A673 (cell line): ENCODE data around the gene TAS2R9. TPM values are rescaled to one million over a fixed set of nuclear protein-coding genes. Genes with fewer than 3 reads are reported as not detected.

Experiments
- Bru-seq: library from RNA; stranded (reverse); fragments of 400-500 nt; gene quantifications from one replicate; lab custom pipeline; 2021; lab: Mats Ljungman, UMichigan
- BruChase-seq, 2 experiments: library from RNA; stranded (reverse); fragments of 400-500 nt; gene quantifications; one replicate each; lab custom pipeline; 2021; lab: Mats Ljungman, UMichigan
- BruUV-seq: library from RNA; stranded (reverse); fragments of 400-500 nt; replicated peaks from 2 replicates; lab custom pipeline; 2021; lab: Mats Ljungman, UMichigan
- CTCF ChIA-PET: fragments of 300-600 bp; sonication (Branson Sonifier 250); formaldehyde crosslinking; loops from one replicate; lab custom pipeline; 2022; ENCODE audit warnings: antibody characterized with exemption; lab: Charles Lee
- POLR2A ChIA-PET: fragments of 300-600 bp; sonication (Branson Sonifier 250); formaldehyde crosslinking; loops from one replicate; lab custom pipeline; 2022; ENCODE audit warnings: antibody characterized with exemption; ENCODE audit not compliant: low non-redundant PET; lab: Charles Lee
- DNase-seq: peaks from one replicate; pipeline ENCODE4 v3.0.0-alpha.2; 2015; ENCODE audit warnings: low spot score
- H3K27ac ChIP-seq: fragments of 200-600 bp; sonication (generic); 2 replicates; pipeline ENCODE4 v1.5.1; 2016; ENCODE audit warnings: mixed run types, low read depth, mild to moderate bottlenecking, mixed read lengths, antibody characterized with exemption, low read length; ENCODE audit not compliant: poor library complexity, severe bottlenecking
- H3K27me3 ChIP-seq: fragments of 200-600 bp; sonication (generic); replicated peaks from 2 replicates; pipeline ENCODE4 v1.6.1; 2017; ENCODE audit warnings: mixed run types, low read depth, mild to moderate bottlenecking, mixed read lengths, antibody characterized with exemption, low read length; ENCODE audit not compliant: insufficient read depth, poor library complexity
- H3K36me3 ChIP-seq: fragments of 200-600 bp; sonication (generic); 2 replicates; pipeline ENCODE4 v1.6.1; 2016; ENCODE audit warnings: mixed run types, mild to moderate bottlenecking, mixed read lengths, antibody characterized with exemption, low read length; ENCODE audit not compliant: insufficient read depth, poor library complexity, severe bottlenecking
- H3K4me1 ChIP-seq: fragments of 200-600 bp; sonication (generic); 2 replicates; pipeline ENCODE4 v1.6.1; 2017; ENCODE audit warnings: mixed run types, mild to moderate bottlenecking, mixed read lengths, antibody characterized with exemption, low read length; ENCODE audit not compliant: insufficient read depth, poor library complexity, severe bottlenecking
- H3K4me3 ChIP-seq: fragments of 200-600 bp; sonication (generic); 2 replicates; pipeline ENCODE4 v1.5.1; 2016; ENCODE audit warnings: low read depth, mixed run types, mild to moderate bottlenecking, mixed read lengths, low read length; ENCODE audit not compliant: poor library complexity, severe bottlenecking
- H3K9me3 ChIP-seq: fragments of 200-600 bp; sonication (generic); 2 replicates; pipeline ENCODE4 v1.6.1; 2016; ENCODE audit warnings: mixed run types, low read depth, mild to moderate bottlenecking, mixed read lengths, antibody characterized with exemption, low read length; ENCODE audit not compliant: poor library complexity, severe bottlenecking
- CTCF ChIP-seq: fragments of 300-800, 200-600 bp; sonication (generic); conservative IDR thresholded peaks from 2 replicates; pipeline ENCODE4 v1.5.1; 2017; ENCODE audit warnings: low read depth, mild to moderate bottlenecking, antibody characterized with exemption, low read length, moderate library complexity, mixed read lengths
- EZH2 ChIP-seq: fragments of 200-600 bp; sonication (generic); IDR thresholded peaks from 2 replicates; pipeline ENCODE4 v1.6.1; 2017; ENCODE audit warnings: borderline replicate concordance, low read depth, mild to moderate bottlenecking, mixed read lengths, antibody characterized with exemption, low read length; ENCODE audit not compliant: poor library complexity, severe bottlenecking
- intact Hi-C: fragments of 100-400 bp; cut with micrococcal nuclease; formaldehyde crosslinking; loops from one replicate; pipeline ENCODE4 v1.10.0; 2022; ENCODE audit not compliant: unreplicated experiment
- long read RNA-seq: library from polyadenylated mRNA; stranded (forward); transcript quantifications from one replicate; pipeline ENCODE4 v2.0.0, GENCODE V29; 2022
- total RNA-seq: library from RNA; stranded (reverse); gene quantifications from 2 replicates; pipeline ENCODE4 v1.2.3, GENCODE V29; 2021

Gene TAS2R9
- total RNA-seq (not detected in 2 replicates), Bru-seq, nascent RNA (percentile 52 among the genes with signal in this experiment), BruChase-seq, experiment 1, labeled RNA remaining after a 2-hour chase (percentile 57 among the genes with signal in this experiment), BruChase-seq, experiment 2, labeled RNA remaining after a 6-hour chase (percentile 46 among the genes with signal in this experiment)
- long read RNA-seq = 0 reads

GRCh38 chr12:10810068-10810467 lies at the start of gene TAS2R9:
Gene TAS2R9 (minus strand): TSS chr12:10810168. CDS start chr12:10810075, 93 bp downstream.
- BruUV-seq = no TSS peak
- CTCF ChIA-PET = no interaction called here

GRCh38 chr12:10855807-10856206 lies 45.8 kb upstream of the TAS2R9 start:
- TF ChIP-seq EZH2 (no peak), CTCF (no peak)
- H3K4me1 ChIP-seq = no peaks in the 10 kb centered on the region
- no peaks in the 10 kb centered on the region for H3K36me3 ChIP-seq
- no peaks in the 10 kb centered on the region for H3K27me3 ChIP-seq
- no peak for DNase-seq
- BruUV-seq = no TSS peak
- CTCF ChIA-PET = no interaction called here
- no peak overlapping the region for H3K27ac ChIP-seq
- intact Hi-C loops = no loop called here
- peaks cover 4% of the 10 kb centered on the region for H3K9me3 ChIP-seq
- H3K4me3 ChIP-seq = no peak overlapping the region
- POLR2A ChIA-PET = no interaction called here

More at GRCh38 chr12:10810068-10810467, at the start of gene TAS2R9:
- no peak within 1 kb of the TSS for H3K4me3 ChIP-seq
- no peaks in the 10 kb centered on the region for H3K4me1 ChIP-seq
- POLR2A ChIA-PET = no interaction called here
- no peak within 1 kb of the TSS for H3K27ac ChIP-seq
- H3K27me3 ChIP-seq = no peaks in the 10 kb centered on the region
- no peaks in the 10 kb centered on the region for H3K36me3 ChIP-seq
- DNase-seq = no peak
- H3K9me3 ChIP-seq = no peaks in the 10 kb centered on the region
- intact Hi-C loops = no loop called here
- TF ChIP-seq CTCF (no peak), EZH2 (no peak)

- H3K4me1 ChIP-seq = no peaks in the 10 kb centered on the region
- peaks cover 4% of the 10 kb centered on the region for H3K9me3 ChIP-seq
- no TSS peak for BruUV-seq
- no peak overlapping the region for H3K27ac ChIP-seq
- ChIA-PET POLR2A (no interaction called here), CTCF (no interaction called here)
- H3K4me3 ChIP-seq = no peak overlapping the region
- no peaks in the 10 kb centered on the region for H3K27me3 ChIP-seq
- TF ChIP-seq EZH2 (no peak), CTCF (no peak)
- intact Hi-C loops = no loop called here
- H3K36me3 ChIP-seq = no peaks in the 10 kb centered on the region
- no peak for DNase-seq
These were observed 43.8 kb upstream of the TAS2R9 start for GRCh38 chr12:10853776-10854175.
